ENCODE results near the gene THAP6. TPM values are rescaled to one million over a fixed set of nuclear protein-coding genes. Genes with fewer than 3 reads are reported as not detected.

THAP6 gene
- polyA plus RNA-seq, 1 donor from 2014 or later, result 42.9 TPM

DNA sequence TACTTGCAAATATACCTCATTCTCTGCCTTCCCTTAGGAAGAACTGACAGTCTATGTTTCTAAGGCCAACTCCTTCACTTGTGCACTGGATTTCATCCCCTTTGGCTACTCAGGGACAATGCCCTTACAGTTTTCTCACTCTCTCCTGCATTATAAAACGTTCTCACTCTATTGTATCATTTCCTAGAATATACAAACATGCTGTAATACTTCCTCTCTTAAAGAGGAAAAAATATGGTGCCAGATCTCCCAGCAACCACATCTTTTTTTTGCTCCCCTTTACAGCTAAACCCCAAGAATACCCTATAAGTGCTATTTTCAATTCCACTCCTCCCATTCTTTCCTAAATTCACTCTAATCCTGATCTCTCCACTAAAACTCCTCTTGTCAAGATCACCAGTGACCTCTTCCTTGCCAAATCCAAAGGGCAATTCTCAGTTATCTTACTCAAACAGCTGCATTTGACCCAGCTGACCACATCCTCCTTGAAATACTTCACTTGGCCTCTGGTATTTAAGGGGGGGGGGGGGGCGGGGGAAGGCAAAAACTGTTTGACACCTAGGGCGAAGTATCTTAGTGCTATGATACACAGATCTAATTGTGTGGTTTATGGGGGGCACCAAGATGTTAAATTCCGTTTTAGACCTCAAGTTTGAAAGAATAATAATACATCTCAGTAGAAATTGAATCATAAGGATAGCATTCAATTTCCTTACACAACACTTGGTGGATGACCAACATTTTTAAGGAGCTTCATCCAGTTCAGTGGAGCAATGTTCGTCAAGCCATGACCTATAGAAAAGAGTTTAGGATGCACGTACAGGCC, 1.7 kb upstream of the THAP6 start:
- no peaks in the 10 kb centered on the region for H3K9me3 ChIP-seq (ENCODE audit: low read length)
- TF ChIP-seq POLR2AphosphoS5 (IDR thresholded peaks at IDR 0.05), result no peak
- TF ChIP-seq RAD21 (conservative IDR thresholded peaks at IDR 0.05), result no peak
- no peak overlapping the region for H3K27ac ChIP-seq (ENCODE audit: low read length)
- no peaks in the 10 kb centered on the region for H3K9me2 ChIP-seq (ENCODE audit: insufficient read depth, low read length)
- no peaks in the 10 kb centered on the region for H3K36me3 ChIP-seq (ENCODE audit: insufficient read depth, low read length)
- no peak overlapping the region for H2AFZ ChIP-seq (ENCODE audit: low read depth, low read length)
- H3K79me2 ChIP-seq (replicated peaks; ENCODE audit: insufficient read depth, low read length), result peaks cover 58% of the 10 kb centered on the region
- peak overlapping the region; percentile 85 for H3K4me2 ChIP-seq (ENCODE audit: low read length)
- H4K20me1 ChIP-seq (ENCODE audit: insufficient read depth), result no peaks in the 10 kb centered on the region
- H3K27me3 ChIP-seq (ENCODE audit: insufficient read depth, low read depth, low read length), result no peaks in the 10 kb centered on the region
- peaks cover 9% of the 10 kb centered on the region for H3F3A ChIP-seq (ENCODE audit: insufficient read depth, low read length, poor library complexity, severe bottlenecking)
- H3K4me3 ChIP-seq (ENCODE audit: low read length), result peak overlapping the region; percentile 79
- peak overlapping the region; percentile 8 for H3K9ac ChIP-seq (ENCODE audit: low read length)

DNA sequence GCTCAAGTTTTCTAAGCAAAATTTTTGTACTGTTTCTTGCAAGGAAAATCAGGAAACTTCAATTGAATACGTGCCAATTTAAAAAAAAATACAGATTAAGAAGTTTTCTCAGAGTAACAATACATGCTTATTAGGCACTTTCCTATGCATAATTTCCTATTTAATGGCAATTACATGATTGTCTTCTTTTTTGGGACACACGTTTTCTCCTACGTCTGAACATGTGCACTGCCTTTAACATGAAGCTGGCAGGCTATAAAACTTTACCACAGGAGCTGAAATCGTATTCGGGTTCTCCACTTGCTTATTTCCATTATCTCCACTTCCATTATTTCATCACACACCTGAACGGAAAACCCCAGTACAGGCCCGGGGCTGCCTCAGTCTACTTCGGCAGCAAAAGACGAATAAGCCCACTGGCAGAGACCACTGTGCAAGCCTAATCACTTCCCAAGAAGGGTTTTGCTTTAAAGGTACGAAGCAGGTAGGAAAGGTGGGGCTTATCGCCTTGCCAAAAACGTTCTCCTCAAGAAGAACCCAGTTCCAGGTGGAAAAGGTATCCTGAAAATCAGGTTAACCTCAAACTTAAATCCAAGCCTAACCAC, 645 bp upstream of the THAP6 start:
- H3K79me2 ChIP-seq (replicated peaks; ENCODE audit: insufficient read depth, low read length), result peaks cover 64% of the 10 kb centered on the region
- H3K27me3 ChIP-seq (ENCODE audit: insufficient read depth, low read depth, low read length), result no peaks in the 10 kb centered on the region
- no peaks in the 10 kb centered on the region for H3K36me3 ChIP-seq (ENCODE audit: insufficient read depth, low read length)
- peak overlapping the region; percentile 85 for H3K4me2 ChIP-seq (ENCODE audit: low read length)
- peak overlapping the region; percentile 99 for H3K27ac ChIP-seq (ENCODE audit: low read length)
- H3F3A ChIP-seq (ENCODE audit: insufficient read depth, low read length, poor library complexity, severe bottlenecking), result peaks cover 9% of the 10 kb centered on the region
- H4K20me1 ChIP-seq (ENCODE audit: insufficient read depth), result no peaks in the 10 kb centered on the region
- peak overlapping the region; percentile 97 for H2AFZ ChIP-seq (ENCODE audit: low read depth, low read length)
- TF ChIP-seq MXI1 (conservative IDR thresholded peaks at IDR 0.05; ENCODE audit: poor library complexity, severe bottlenecking) (no peak), SMC3 (conservative IDR thresholded peaks at IDR 0.05; ENCODE audit: poor library complexity) (no peak)
- H3K4me3 ChIP-seq (ENCODE audit: low read length), result peak overlapping the region; percentile 79
- no peaks in the 10 kb centered on the region for H3K9me2 ChIP-seq (ENCODE audit: insufficient read depth, low read length)
- H3K9ac ChIP-seq (ENCODE audit: low read length), result peak overlapping the region; percentile 95
- no peaks in the 10 kb centered on the region for H3K9me3 ChIP-seq (ENCODE audit: low read length)

DNA sequence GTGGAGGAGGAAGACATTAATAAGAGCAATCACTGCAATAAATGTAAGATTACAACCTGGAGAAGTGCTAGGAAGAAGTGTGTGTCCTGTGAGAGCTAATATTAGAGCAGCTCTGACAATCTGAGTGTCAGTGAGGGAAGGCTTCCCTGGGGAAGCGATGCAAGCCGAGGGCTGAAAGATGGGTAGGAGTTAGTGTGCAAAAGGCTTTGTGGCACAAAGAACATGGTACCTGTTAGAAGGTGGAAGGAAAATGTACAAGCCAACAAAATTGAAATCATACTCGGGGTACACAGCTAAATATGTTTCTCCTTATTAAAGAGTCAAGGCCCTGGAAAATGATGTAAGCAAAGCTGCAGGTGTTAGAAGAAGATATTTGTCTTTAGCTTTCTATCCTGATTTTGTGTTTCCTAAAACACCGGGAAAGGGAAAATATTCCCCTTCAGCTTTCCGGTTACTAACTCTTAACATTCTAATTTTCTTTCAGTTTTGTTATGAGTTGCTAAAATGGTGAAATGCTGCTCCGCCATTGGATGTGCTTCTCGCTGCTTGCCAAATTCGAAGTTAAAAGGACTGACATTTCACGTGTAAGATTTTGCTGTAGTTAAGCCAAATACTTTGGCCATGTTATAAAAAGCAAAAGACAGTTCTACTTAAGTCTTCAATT, 808 bp downstream of the THAP6 start:
- Histone ChIP-seq H4K20me1 (ENCODE audit: insufficient read depth) (no peaks in the 10 kb centered on the region), H3K9me3 (ENCODE audit: low read length) (no peaks in the 10 kb centered on the region), H3K27ac (ENCODE audit: low read length) (peak overlapping the region; percentile 99), H3K9ac (ENCODE audit: low read length) (peak overlapping the region; percentile 95), H3K36me3 (ENCODE audit: insufficient read depth, low read length) (no peaks in the 10 kb centered on the region), H3K27me3 (ENCODE audit: insufficient read depth, low read depth, low read length) (no peaks in the 10 kb centered on the region), H3K4me2 (ENCODE audit: low read length) (peak overlapping the region; percentile 99), H3K79me2 (replicated peaks; ENCODE audit: insufficient read depth, low read length) (peaks cover 60% of the 10 kb centered on the region), H3K4me3 (ENCODE audit: low read length) (peak overlapping the region; percentile 79), H3K9me2 (ENCODE audit: insufficient read depth, low read length) (no peaks in the 10 kb centered on the region), H2AFZ (ENCODE audit: low read depth, low read length) (peak overlapping the region; percentile 97), H3F3A (ENCODE audit: insufficient read depth, low read length, poor library complexity, severe bottlenecking) (peaks cover 9% of the 10 kb centered on the region)
- TF ChIP-seq EP300 (conservative IDR thresholded peaks at IDR 0.05; ENCODE audit: poor library complexity, severe bottlenecking) (no peak), SMC3 (conservative IDR thresholded peaks at IDR 0.05; ENCODE audit: poor library complexity) (no peak), POLR2AphosphoS5 (IDR thresholded peaks at IDR 0.05) (no peak), MXI1 (conservative IDR thresholded peaks at IDR 0.05; ENCODE audit: poor library complexity, severe bottlenecking) (no peak), TAF1 (IDR thresholded peaks at IDR 0.05; ENCODE audit: low read depth) (no peak), EZH2 (IDR thresholded peaks at IDR 0.05; ENCODE audit: borderline replicate concordance, insufficient read depth, low read length, poor library complexity, severe bottlenecking) (no peak), RAD21 (conservative IDR thresholded peaks at IDR 0.05) (no peak), CTCF (IDR thresholded peaks at IDR 0.05; ENCODE audit: poor library complexity, severe bottlenecking) (no peak)
- TF ChIP-seq, protein P1, sequence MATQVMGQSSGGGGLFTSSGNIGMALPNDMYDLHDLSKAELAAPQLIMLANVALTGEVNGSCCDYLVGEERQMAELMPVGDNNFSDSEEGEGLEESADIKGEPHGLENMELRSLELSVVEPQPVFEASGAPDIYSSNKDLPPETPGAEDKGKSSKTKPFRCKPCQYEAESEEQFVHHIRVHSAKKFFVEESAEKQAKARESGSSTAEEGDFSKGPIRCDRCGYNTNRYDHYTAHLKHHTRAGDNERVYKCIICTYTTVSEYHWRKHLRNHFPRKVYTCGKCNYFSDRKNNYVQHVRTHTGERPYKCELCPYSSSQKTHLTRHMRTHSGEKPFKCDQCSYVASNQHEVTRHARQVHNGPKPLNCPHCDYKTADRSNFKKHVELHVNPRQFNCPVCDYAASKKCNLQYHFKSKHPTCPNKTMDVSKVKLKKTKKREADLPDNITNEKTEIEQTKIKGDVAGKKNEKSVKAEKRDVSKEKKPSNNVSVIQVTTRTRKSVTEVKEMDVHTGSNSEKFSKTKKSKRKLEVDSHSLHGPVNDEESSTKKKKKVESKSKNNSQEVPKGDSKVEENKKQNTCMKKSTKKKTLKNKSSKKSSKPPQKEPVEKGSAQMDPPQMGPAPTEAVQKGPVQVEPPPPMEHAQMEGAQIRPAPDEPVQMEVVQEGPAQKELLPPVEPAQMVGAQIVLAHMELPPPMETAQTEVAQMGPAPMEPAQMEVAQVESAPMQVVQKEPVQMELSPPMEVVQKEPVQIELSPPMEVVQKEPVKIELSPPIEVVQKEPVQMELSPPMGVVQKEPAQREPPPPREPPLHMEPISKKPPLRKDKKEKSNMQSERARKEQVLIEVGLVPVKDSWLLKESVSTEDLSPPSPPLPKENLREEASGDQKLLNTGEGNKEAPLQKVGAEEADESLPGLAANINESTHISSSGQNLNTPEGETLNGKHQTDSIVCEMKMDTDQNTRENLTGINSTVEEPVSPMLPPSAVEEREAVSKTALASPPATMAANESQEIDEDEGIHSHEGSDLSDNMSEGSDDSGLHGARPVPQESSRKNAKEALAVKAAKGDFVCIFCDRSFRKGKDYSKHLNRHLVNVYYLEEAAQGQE (IDR thresholded peaks at IDR 0.05; ENCODE audit: borderline replicate concordance), result no peak
